HepG2 (cell line): Measurements from ENCODE around the gene COPS3. TPM values are rescaled to one million over a fixed set of nuclear protein-coding genes. Genes with fewer than 3 reads are reported as not detected.

Source experiments
- FIP1L1 ChIP-seq: fragments of 200-400 bp; formaldehyde crosslinking; IDR thresholded peaks from 2 replicates; pipeline ENCODE4 v1.6.1; 2018; ENCODE audit warnings: low read depth, mild to moderate bottlenecking, low read length, moderate library complexity, borderline replicate concordance; ENCODE audit not compliant: insufficient read depth
- GLI4 ChIP-seq: sonication (generic); formaldehyde crosslinking; IDR thresholded peaks from 2 replicates; pipeline ENCODE4 v1.5.1; 2020; ENCODE audit warnings: missing genetic modification reagents, mild to moderate bottlenecking, moderate library complexity, borderline replicate concordance
- HMG20B ChIP-seq: conservative IDR thresholded peaks from 2 replicates; pipeline ENCODE4 v1.6.1; 2016; ENCODE audit warnings: missing genetic modification reagents, missing compliant biosample characterization
- ISL2 ChIP-seq: sonication (generic); formaldehyde crosslinking; IDR thresholded peaks from 2 replicates; pipeline ENCODE4 v1.5.0; 2020; ENCODE audit warnings: missing genetic modification reagents
- JUND ChIP-seq: sonication (generic); formaldehyde crosslinking; IDR thresholded peaks from 2 replicates; pipeline ENCODE4 v1.8.0; 2022; ENCODE audit warnings: mild to moderate bottlenecking, missing genetic modification reagents
- PRMT3 ChIP-seq: sonication (generic); formaldehyde crosslinking; IDR thresholded peaks from 2 replicates; pipeline ENCODE4 v1.8.1; 2022; ENCODE audit warnings: low read depth, mild to moderate bottlenecking, moderate library complexity, missing genetic modification reagents, borderline replicate concordance
- RBM39 ChIP-seq: fragments of 200-400 bp; formaldehyde crosslinking; IDR thresholded peaks from one replicate; pipeline ENCODE4 v1.6.1; 2018; ENCODE audit warnings: antibody characterized with exemption, mild to moderate bottlenecking, low read depth, low read length; ENCODE audit not compliant: poor library complexity, severe bottlenecking
- RFX3 ChIP-seq: IDR thresholded peaks from 2 replicates; pipeline ENCODE4 v1.6.1; 2016; ENCODE audit warnings: missing biosample characterization, missing genetic modification reagents
- SNRNP70 ChIP-seq: fragments of 200-400 bp; formaldehyde crosslinking; IDR thresholded peaks from 2 replicates; pipeline ENCODE4 v1.6.1; 2017; ENCODE audit warnings: mild to moderate bottlenecking, low read depth, low read length, moderate library complexity
- SOX6 ChIP-seq, 2 experiments: fragments of 450-650 bp in 1 of 2; sonication (generic) in 1 of 2; formaldehyde crosslinking in 1 of 2; IDR thresholded peaks; 2 replicates each; pipeline versions ENCODE4 v1.4.0 to v1.6.1; 2017 to 2020; ENCODE audit warnings: antibody characterized with exemption in 1 of 2, mild to moderate bottlenecking in 1 of 2, missing genetic modification reagents in 1 of 2
- YEATS2 ChIP-seq: sonication (generic); formaldehyde crosslinking; IDR thresholded peaks from 2 replicates; pipeline ENCODE4 v1.4.0; 2020; ENCODE audit warnings: missing genetic modification reagents, borderline replicate concordance
- ZNF383 ChIP-seq: sonication (generic); formaldehyde crosslinking; IDR thresholded peaks from 2 replicates; pipeline ENCODE4 v1.4.0; 2020; ENCODE audit warnings: missing genetic modification reagents, mild to moderate bottlenecking, borderline replicate concordance
- ZNF430 ChIP-seq: sonication (generic); formaldehyde crosslinking; IDR thresholded peaks from 2 replicates; pipeline ENCODE4 v1.9.0; 2021; ENCODE audit warnings: mild to moderate bottlenecking, missing genetic modification reagents
- ZNF564 ChIP-seq: sonication (generic); formaldehyde crosslinking; IDR thresholded peaks from 2 replicates; pipeline ENCODE4 v1.8.1; 2023; ENCODE audit warnings: mild to moderate bottlenecking, missing genetic modification reagents
- ZNF598 ChIP-seq: sonication (generic); formaldehyde crosslinking; IDR thresholded peaks from 2 replicates; pipeline ENCODE4 v1.5.1; 2020; ENCODE audit warnings: mild to moderate bottlenecking, missing genetic modification reagents, borderline replicate concordance
- ZNF703 ChIP-seq: sonication (generic); formaldehyde crosslinking; IDR thresholded peaks from 2 replicates; pipeline ENCODE4 v1.5.1; 2020; ENCODE audit warnings: missing genetic modification reagents, mild to moderate bottlenecking, moderate library complexity, borderline replicate concordance
- ZSCAN21 ChIP-seq: sonication (generic); formaldehyde crosslinking; IDR thresholded peaks from 2 replicates; pipeline ENCODE4 v1.8.0; 2022; ENCODE audit warnings: mild to moderate bottlenecking, missing genetic modification reagents, moderate library complexity, borderline replicate concordance
- polyA plus RNA-seq, 8 experiments: library from polyadenylated mRNA; depleted of rRNA in 3 of 8; stranded (reverse) in 7 of 8; unstranded in 1 of 8; fragments of >200 nt; fragmentation: Illumina TruSeq in 4 of 8; extraction: Trizol in 4 of 8; gene quantifications; 2 replicates each; pipeline versions ENCODE4 v1.2.1 to v1.2.3, GENCODE V29; 2011 to 2016; ENCODE audit warnings: low read depth in 4 of 8, missing spikeins in 1 of 8, mixed read lengths in 1 of 8; ENCODE audit not compliant: insufficient read depth in 1 of 8
- total RNA-seq, 5 experiments: library from RNA; depleted of rRNA; stranded (reverse); fragments of >200 nt; fragmentation: Illumina TruSeq; extraction: Trizol; gene quantifications; 2 replicates each; pipeline ENCODE4 v1.2.3, GENCODE V29; 2016; ENCODE audit warnings: low read depth in 1 of 5
- TF ChIP-seq, protein P1 (sequence below): sonication (generic); formaldehyde crosslinking; IDR thresholded peaks from 2 replicates; pipeline ENCODE4 v1.4.0; 2020; ENCODE audit warnings: missing genetic modification reagents
- TF ChIP-seq, protein P2 (sequence below): sonication (generic); formaldehyde crosslinking; IDR thresholded peaks from 2 replicates; pipeline ENCODE4 v1.4.0; 2020; ENCODE audit warnings: low read depth, mild to moderate bottlenecking, missing genetic modification reagents
- TF ChIP-seq, protein P3 (sequence below): sonication (generic); formaldehyde crosslinking; IDR thresholded peaks from 2 replicates; pipeline ENCODE4 v1.4.0; 2020; ENCODE audit warnings: mild to moderate bottlenecking, missing genetic modification reagents
- TF ChIP-seq, protein P4 (sequence below): sonication (generic); formaldehyde crosslinking; IDR thresholded peaks from 2 replicates; pipeline ENCODE4 v1.4.0; 2020; ENCODE audit warnings: missing genetic modification reagents; ENCODE audit errors: not compliant biosample characterization
- TF ChIP-seq, protein P5 (sequence below): sonication (generic); formaldehyde crosslinking; IDR thresholded peaks from 2 replicates; pipeline ENCODE4 v1.8.0; 2022; ENCODE audit warnings: missing genetic modification reagents, low read depth, mild to moderate bottlenecking, borderline replicate concordance

COPS3 gene
- total and polyA plus RNA-seq, 2 of the 13 experiments (the other 11 are each of a cell fraction or from before 2014, with no cell fraction given) = 46.3 to 103 TPM

DNA sequence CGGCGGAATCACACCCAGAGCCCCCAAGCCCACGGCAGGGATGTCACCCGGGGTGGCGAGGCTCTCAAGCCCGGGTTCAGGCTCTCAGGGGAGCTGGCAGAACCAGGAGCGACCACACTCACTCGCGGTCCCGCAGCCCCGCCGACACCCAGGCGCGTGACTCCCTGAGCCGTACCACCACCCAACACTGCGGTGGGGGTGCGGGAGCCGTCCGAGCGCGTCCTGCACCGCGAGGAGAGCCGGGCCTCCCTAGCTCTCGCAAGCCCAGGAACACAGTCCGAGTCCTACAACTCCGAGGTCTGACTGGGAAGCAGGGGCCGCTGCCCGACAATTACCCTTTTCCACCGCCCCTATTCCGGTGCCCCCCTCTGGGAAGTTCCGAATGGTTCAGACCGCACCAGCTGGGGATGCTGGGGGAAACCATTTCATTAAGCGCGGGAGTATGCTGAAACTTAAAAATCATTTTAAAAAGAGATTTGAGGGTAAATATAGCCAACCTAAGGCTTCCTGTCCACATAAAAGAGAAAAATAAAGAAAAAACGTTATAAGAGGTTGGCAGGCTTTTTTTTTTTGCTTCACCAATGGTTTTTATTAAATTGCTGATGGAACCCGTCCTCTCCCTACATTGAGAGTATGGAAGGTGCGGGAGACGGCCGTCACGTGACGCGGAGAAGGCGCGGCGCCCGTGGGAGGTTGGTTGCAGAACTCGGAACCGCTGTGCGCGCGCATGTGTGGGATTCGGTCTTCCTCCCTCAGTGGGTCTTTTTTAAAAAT is 43.8 kb downstream of the COPS3 start, which contains the start of gene FLCN (continued):
- TF ChIP-seq, protein P1, sequence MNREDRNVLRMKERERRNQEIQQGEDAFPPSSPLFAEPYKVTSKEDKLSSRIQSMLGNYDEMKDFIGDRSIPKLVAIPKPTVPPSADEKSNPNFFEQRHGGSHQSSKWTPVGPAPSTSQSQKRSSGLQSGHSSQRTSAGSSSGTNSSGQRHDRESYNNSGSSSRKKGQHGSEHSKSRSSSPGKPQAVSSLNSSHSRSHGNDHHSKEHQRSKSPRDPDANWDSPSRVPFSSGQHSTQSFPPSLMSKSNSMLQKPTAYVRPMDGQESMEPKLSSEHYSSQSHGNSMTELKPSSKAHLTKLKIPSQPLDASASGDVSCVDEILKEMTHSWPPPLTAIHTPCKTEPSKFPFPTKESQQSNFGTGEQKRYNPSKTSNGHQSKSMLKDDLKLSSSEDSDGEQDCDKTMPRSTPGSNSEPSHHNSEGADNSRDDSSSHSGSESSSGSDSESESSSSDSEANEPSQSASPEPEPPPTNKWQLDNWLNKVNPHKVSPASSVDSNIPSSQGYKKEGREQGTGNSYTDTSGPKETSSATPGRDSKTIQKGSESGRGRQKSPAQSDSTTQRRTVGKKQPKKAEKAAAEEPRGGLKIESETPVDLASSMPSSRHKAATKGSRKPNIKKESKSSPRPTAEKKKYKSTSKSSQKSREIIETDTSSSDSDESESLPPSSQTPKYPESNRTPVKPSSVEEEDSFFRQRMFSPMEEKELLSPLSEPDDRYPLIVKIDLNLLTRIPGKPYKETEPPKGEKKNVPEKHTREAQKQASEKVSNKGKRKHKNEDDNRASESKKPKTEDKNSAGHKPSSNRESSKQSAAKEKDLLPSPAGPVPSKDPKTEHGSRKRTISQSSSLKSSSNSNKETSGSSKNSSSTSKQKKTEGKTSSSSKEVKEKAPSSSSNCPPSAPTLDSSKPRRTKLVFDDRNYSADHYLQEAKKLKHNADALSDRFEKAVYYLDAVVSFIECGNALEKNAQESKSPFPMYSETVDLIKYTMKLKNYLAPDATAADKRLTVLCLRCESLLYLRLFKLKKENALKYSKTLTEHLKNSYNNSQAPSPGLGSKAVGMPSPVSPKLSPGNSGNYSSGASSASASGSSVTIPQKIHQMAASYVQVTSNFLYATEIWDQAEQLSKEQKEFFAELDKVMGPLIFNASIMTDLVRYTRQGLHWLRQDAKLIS (CRISPR knock-in tag) = no peak
- TF ChIP-seq RBM39 (peak; percentile 50), SOX6 (IDR thresholded peaks at IDR 0.05) (no peak), SOX6 (CRISPR knock-in tag; IDR thresholded peaks at IDR 0.05) (no peak), HMG20B (CRISPR knock-in tag) (no peak), YEATS2 (peak; percentile 75; the same call in 1 of the 2 replicates), ISL2 (CRISPR knock-in tag) (no peak), PRMT3 (no peak), ZNF564 (CRISPR knock-in tag) (no peak), JUND (CRISPR knock-in tag) (no peak), FIP1L1 (no peak), SNRNP70 (no peak), ZNF383 (peak; percentile 88; the same call in 1 of the 2 replicates), ZNF703 (CRISPR knock-in tag) (no peak), ZSCAN21 (no peak), GLI4 (no peak), RFX3 (CRISPR knock-in tag) (no peak), ZNF598 (CRISPR knock-in tag) (no peak), ZNF430 (CRISPR knock-in tag) (peak; percentile 60; the same call in 1 of the 2 replicates)
- TF ChIP-seq, protein P2, sequence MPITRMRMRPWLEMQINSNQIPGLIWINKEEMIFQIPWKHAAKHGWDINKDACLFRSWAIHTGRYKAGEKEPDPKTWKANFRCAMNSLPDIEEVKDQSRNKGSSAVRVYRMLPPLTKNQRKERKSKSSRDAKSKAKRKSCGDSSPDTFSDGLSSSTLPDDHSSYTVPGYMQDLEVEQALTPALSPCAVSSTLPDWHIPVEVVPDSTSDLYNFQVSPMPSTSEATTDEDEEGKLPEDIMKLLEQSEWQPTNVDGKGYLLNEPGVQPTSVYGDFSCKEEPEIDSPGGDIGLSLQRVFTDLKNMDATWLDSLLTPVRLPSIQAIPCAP (CRISPR knock-in tag) = no peak
- TF ChIP-seq, protein P3, sequence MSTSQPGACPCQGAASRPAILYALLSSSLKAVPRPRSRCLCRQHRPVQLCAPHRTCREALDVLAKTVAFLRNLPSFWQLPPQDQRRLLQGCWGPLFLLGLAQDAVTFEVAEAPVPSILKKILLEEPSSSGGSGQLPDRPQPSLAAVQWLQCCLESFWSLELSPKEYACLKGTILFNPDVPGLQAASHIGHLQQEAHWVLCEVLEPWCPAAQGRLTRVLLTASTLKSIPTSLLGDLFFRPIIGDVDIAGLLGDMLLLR (CRISPR knock-in tag) = peak; percentile 45; the same call in 1 of the 2 replicates
- TF ChIP-seq, protein P4, sequence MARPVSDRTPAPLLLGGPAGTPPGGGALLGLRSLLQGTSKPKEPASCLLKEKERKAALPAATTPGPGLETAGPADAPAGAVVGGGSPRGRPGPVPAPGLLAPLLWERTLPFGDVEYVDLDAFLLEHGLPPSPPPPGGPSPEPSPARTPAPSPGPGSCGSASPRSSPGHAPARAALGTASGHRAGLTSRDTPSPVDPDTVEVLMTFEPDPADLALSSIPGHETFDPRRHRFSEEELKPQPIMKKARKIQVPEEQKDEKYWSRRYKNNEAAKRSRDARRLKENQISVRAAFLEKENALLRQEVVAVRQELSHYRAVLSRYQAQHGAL (CRISPR knock-in tag) = no peak
- TF ChIP-seq, protein P5, sequence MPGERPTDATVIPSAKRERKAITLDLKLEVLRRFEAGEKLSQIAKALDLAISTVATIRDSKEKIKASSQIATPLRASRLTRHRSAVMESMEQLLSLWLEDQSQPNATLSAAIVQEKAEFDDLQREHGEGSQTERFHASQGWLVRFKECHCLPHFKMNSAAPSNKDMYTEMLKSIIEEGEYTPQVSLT (CRISPR knock-in tag) = no peak
